AG08395 (cell line): Measurements from ENCODE around the gene IFFO2.
A peak's percentile ranks its signal among the peaks of the same experiment; 100 is the strongest.
"Not testable (repeated sequence)": the region's sequence is repeated elsewhere in the genome, so short reads cannot be mapped to it uniquely, and the experiment has no call there.

Experiments
- DNase-seq: peaks from one replicate; pipeline ENCODE4 v3.0.0; 2012; ENCODE audit warnings: mixed read lengths, low spot score

Gene IFFO2

GRCh38 chr1:18893120-18893519, 63.4 kb downstream of the IFFO2 start:
- DNase-seq, result peak; percentile 22

GRCh38 chr1:18891858-18892257, 64.6 kb downstream of the IFFO2 start:
- not testable (repeated sequence) for DNase-seq

GRCh38 chr1:18891426-18891780, 65.1 kb downstream of the IFFO2 start:
- DNase-seq, result no peak

- DNase-seq, result peak; percentile 84
Measured at GRCh38 chr1:18890706-18891425, 65.6 kb downstream of the IFFO2 start.

- peak; percentile 87 for DNase-seq
Measured at GRCh38 chr1:18886003-18886335, 70.5 kb downstream of the IFFO2 start.

GRCh38 chr1:18885311-18886002, 71.0 kb downstream of the IFFO2 start:
- DNase-seq, result no peak

GRCh38 chr1:18884727-18885126, 71.7 kb downstream of the IFFO2 start:
- DNase-seq, result no peak

GRCh38 chr1:18884419-18884717, 72.1 kb downstream of the IFFO2 start:
- DNase-seq, result no peak

- DNase-seq, result peak; percentile 80
Measured at GRCh38 chr1:18883636-18884418, 72.6 kb downstream of the IFFO2 start.

- DNase-seq, result no peak
Measured at GRCh38 chr1:18883079-18883478, 73.4 kb downstream of the IFFO2 start.

- peak; percentile 62 for DNase-seq
Measured at GRCh38 chr1:18882486-18882885, 74.0 kb downstream of the IFFO2 start.

- DNase-seq, result no peak
Measured at GRCh38 chr1:18881642-18882431, 74.6 kb downstream of the IFFO2 start.

- no peak for DNase-seq
Measured at GRCh38 chr1:18881164-18881563, 75.3 kb downstream of the IFFO2 start.

GRCh38 chr1:18880585-18880984, 75.9 kb downstream of the IFFO2 start:
- DNase-seq, result no peak

GRCh38 chr1:18879791-18880309, 76.6 kb downstream of the IFFO2 start:
- no peak for DNase-seq

- no peak for DNase-seq
Measured at GRCh38 chr1:18879215-18879790, 77.2 kb downstream of the IFFO2 start.

- no peak for DNase-seq
Measured at GRCh38 chr1:18878538-18879214, 77.8 kb downstream of the IFFO2 start.

GRCh38 chr1:18877282-18877681, 79.2 kb downstream of the IFFO2 start:
- DNase-seq, result no peak

- DNase-seq, result no peak
Measured at GRCh38 chr1:18876210-18876609, 80.3 kb downstream of the IFFO2 start.

- no peak for DNase-seq
Measured at GRCh38 chr1:18875796-18876128, 80.7 kb downstream of the IFFO2 start.

- peak; percentile 90 for DNase-seq
Measured at GRCh38 chr1:18875107-18875795, 81.2 kb downstream of the IFFO2 start.
